Small intestine (tissue), 7 donors: Measurements from ENCODE around the gene ADAMTS16. TPM values are rescaled to one million over a fixed set of nuclear protein-coding genes. Genes with fewer than 3 reads are reported as not detected.

ENCODE experiments used
- DNase-seq, 2 donors: peaks; one replicate each; pipeline versions ENCODE4 v3.0.0 to v3.0.0-alpha.2; 2013
- FAIRE-seq: peaks from 2 replicates; lab custom pipeline; 2012; peaks lifted over from hg19 to GRCh38; lab: Jason Lieb, UNC
- H3K27ac ChIP-seq, 3 donors: one replicate each; pipeline ENCODE4 v1.5.1; 2013; ENCODE audit warnings: low read length in 2 of 3, mild to moderate bottlenecking in 2 of 3, control low read depth in 1 of 3, inconsistent platforms in 1 of 3, low read depth in 1 of 3, moderate library complexity in 1 of 3
- H3K27me3 ChIP-seq, 3 donors: one replicate each; pipeline ENCODE4 v1.6.1; 2013; ENCODE audit warnings: low read length in 3 of 3, inconsistent platforms in 1 of 3; ENCODE audit not compliant: control insufficient read depth in 3 of 3, insufficient read depth in 3 of 3
- H3K36me3 ChIP-seq, 3 donors: one replicate each; pipeline ENCODE4 v1.6.1; 2013; ENCODE audit warnings: low read length in 3 of 3, inconsistent platforms in 1 of 3, low read depth in 1 of 3, mild to moderate bottlenecking in 1 of 3, moderate library complexity in 1 of 3; ENCODE audit not compliant: control insufficient read depth in 3 of 3, insufficient read depth in 2 of 3
- H3K4me1 ChIP-seq, 3 donors: one replicate each; pipeline ENCODE4 v1.6.1; 2013; ENCODE audit warnings: low read length in 2 of 3, inconsistent platforms in 1 of 3, low read depth in 1 of 3, mild to moderate bottlenecking in 1 of 3, moderate library complexity in 1 of 3; ENCODE audit not compliant: control insufficient read depth in 3 of 3, insufficient read depth in 2 of 3
- H3K4me3 ChIP-seq, 3 donors: one replicate each; pipeline ENCODE4 v1.5.1; 2013; ENCODE audit warnings: low read length in 3 of 3, control low read depth in 1 of 3, inconsistent platforms in 1 of 3, low read depth in 1 of 3, mild to moderate bottlenecking in 1 of 3, moderate library complexity in 1 of 3
- H3K9me3 ChIP-seq, 2 donors: one replicate each; pipeline ENCODE4 v1.6.1; 2013; ENCODE audit warnings: low read depth in 1 of 2, low read length in 1 of 2; ENCODE audit not compliant: control insufficient read depth in 2 of 2, insufficient read depth in 1 of 2
- whole genome bisulfite sequencing, 3 donors: extraction: QIAGEN DNeasy Blood & Tissue Kit; methylation state at CpG; one replicate each; pipeline ENCODE4 v1.1.7; 2013; 5-methylcytosine and 5-hydroxymethylcytosine counted together
- polyA plus RNA-seq, 4 donors: library from polyadenylated mRNA; stranded (reverse) in 3 of 4; unstranded in 1 of 4; fragments of 200-250 nt in 3 of 4; fragments of 120-200 nt in 1 of 4; gene quantifications; one replicate each; pipeline versions ENCODE4 v1.2.1 to v1.2.3, GENCODE V29; 2013
- donor health status: healthy with polysubstance abuse.
- donor health status: control.
- donor health status: control.
- donor health status: Bipolar disorder and iron deficiency.
- donor health status: healthy.

ADAMTS16 gene
- polyA plus RNA-seq, 4 donors, result 0.06 to 0.66 TPM; not detected in 2

DNA sequence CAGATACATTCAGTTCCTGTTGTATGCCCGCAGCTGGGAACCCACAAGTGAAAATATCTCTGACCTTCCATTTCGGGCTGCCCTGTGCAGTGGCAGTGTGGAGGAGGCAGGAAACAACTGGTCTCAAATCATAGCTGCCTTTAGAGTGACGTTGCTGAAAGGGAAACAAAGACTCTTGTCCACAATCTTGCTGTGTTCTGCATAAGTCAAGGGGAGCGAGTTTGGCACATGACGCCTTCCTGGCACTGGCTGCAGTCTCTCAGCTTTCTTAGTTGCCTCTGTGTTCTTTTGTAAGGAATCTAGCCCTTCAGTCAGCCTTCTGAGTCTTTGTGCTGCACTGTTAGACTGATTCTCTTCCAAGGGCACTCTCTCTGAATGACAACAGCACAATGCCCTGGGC lies 24.0 kb downstream of the ADAMTS16 start:
- FAIRE-seq, result no peak
- no peaks in the 10 kb centered on the region for H3K27me3 ChIP-seq
- WGBS, 3 donors, result 71 to 79% (median 74%) methylated on average over 5 of the region's 5 CpGs

DNA sequence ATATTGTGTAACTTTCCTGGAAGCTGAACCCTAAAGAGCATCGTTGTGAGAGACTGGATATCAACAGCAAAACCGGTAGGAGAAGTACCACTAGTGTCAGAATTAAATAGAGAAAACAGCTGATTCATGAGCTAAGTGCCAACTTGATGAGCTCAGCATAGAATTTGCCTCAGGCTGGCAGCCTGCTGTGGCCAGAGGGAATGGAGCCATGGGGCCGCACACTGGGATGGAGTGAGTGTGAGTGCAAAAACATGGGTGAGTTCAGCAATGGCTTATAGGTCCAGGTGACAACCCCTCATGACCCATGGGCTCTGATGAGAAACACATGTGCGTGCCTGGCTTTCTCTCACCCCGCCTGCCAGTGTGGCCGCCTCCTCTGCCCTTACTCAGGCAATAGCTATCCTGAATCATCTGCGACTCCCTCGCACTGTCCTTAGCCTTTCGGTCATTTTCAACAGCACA lies 25.4 kb downstream of the ADAMTS16 start:
- H3K9me3 ChIP-seq, result no peaks in the 10 kb centered on the region
- FAIRE-seq (no peak), DNase-seq (no peak)
- H3K27me3 ChIP-seq, result no peaks in the 10 kb centered on the region
- H3K27ac ChIP-seq, result no peak overlapping the region
- no peaks in the 10 kb centered on the region for H3K36me3 ChIP-seq
- no peak overlapping the region for H3K4me3 ChIP-seq
- no peaks in the 10 kb centered on the region for H3K4me1 ChIP-seq
- 80 to 86% (median 85%) methylated on average over 9 of the region's 9 CpGs for WGBS, 3 donors

More for the DNA sequence above, 24.0 kb downstream of the ADAMTS16 start:
- no peak overlapping the region for H3K27ac ChIP-seq
- no peaks in the 10 kb centered on the region for H3K9me3 ChIP-seq
- no peak overlapping the region for H3K4me3 ChIP-seq
- DNase-seq, result no peak
- H3K4me1 ChIP-seq, result no peaks in the 10 kb centered on the region
- no peaks in the 10 kb centered on the region for H3K36me3 ChIP-seq

DNA sequence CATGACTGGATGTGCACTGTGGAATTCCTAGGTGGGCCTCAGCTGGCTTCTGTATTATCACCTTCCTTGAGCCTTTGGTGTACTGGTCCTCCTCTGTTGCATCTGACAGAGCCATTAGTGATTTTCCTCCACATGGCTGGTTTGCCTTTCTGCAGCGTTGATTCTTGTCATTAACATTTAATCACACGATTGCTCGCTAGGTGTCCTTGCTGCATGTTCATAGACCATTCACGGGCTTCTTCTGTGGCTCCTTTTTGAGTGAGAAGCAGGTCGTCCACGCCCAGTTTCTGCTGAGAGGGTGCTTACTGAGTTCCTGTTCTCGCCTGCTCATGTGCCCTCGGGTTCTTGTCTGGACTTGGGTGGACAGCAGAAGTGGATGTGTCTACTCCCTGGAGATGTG lies 29.3 kb downstream of the ADAMTS16 start:
- Histone ChIP-seq H3K4me1 (no peaks in the 10 kb centered on the region), H3K9me3 (no peaks in the 10 kb centered on the region), H3K4me3 (no peak overlapping the region), H3K27me3 (no peaks in the 10 kb centered on the region), H3K27ac (no peak overlapping the region), H3K36me3 (no peaks in the 10 kb centered on the region)
- FAIRE-seq, result no peak
- no peak for DNase-seq
- 84 to 91% (median 85%) methylated on average over 8 of the region's 8 CpGs for WGBS, 3 donors

DNA sequence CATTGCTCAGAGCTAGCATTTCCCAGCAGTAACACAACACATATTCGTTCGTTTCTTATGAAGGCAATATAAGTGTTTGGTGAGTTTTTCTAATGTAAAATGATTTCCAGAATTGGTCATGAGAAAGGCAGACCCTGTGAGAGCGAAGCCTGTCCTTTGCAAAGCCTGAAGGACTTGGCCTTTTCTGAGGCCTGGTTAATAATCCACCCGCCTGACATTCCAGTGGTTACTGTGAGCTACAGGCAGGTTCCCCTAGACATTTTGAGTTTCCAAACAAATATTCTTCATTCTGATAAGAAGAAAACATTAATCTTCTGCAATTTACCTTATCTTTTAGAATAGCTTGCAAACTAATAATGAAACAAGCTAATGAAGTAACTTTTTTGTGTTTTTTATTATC lies 38.0 kb downstream of the ADAMTS16 start:
- H3K27me3 ChIP-seq, result no peaks in the 10 kb centered on the region
- DNase-seq, result no peak

DNA sequence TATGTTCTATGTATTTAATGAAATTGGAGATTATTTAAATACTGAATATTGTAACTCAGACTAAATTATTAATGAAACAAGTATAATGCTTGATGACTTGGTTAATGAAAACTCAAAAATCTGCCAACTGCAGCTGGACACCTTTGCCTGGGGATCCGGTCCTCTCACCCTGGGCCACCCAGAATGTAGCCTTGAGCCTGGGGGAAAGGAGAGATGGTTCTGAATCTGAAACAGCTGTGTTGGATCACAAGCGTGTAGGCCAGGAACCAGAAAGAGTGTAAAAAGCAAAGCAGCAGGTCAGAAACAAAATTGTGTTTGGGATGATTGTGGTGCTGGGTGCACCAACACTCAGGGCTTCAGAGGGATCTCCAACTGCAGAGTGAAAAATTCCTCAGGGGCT lies 38.5 kb downstream of the ADAMTS16 start:
- H3K36me3 ChIP-seq, result no peaks in the 10 kb centered on the region
- H3K27me3 ChIP-seq, result no peaks in the 10 kb centered on the region
- H3K4me1 ChIP-seq, result no peaks in the 10 kb centered on the region
- WGBS, 3 donors, result 43 to 88% (median 63%) methylated on average over 2 of the region's 2 CpGs
- H3K4me3 ChIP-seq, result no peak overlapping the region
- no peak for DNase-seq
- no peak for FAIRE-seq
- no peak overlapping the region for H3K27ac ChIP-seq
- no peaks in the 10 kb centered on the region for H3K9me3 ChIP-seq

More for the DNA sequence above, 38.0 kb downstream of the ADAMTS16 start:
- FAIRE-seq, result no peak
- Histone ChIP-seq H3K27ac (no peak overlapping the region), H3K4me3 (no peak overlapping the region), H3K4me1 (no peaks in the 10 kb centered on the region), H3K9me3 (no peaks in the 10 kb centered on the region), H3K36me3 (no peaks in the 10 kb centered on the region)
- WGBS, 3 donors, result 48 to 57% (median 56%) methylated on average over 4 of the region's 4 CpGs

DNA sequence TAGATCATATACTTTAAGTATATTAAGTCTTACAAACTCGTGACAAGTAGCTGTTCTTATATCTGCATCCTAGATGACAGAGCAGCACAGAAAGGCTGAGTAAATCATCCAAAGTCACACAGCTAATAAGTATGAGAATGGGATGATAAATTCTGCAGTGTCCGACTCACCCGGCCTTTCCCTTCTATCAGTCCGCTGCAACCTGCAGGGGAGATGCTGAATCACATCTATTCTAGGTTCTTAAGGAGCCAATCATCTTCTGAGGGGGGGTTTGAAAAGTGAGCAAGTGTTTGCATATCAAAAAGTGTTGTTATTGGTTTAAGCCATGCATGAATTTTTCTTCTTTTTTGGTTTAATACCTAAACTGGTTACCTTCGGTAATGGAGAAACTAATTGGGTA lies 38.9 kb downstream of the ADAMTS16 start:
- Histone ChIP-seq H3K4me3 (no peak overlapping the region), H3K27me3 (no peaks in the 10 kb centered on the region), H3K9me3 (no peaks in the 10 kb centered on the region), H3K4me1 (no peaks in the 10 kb centered on the region), H3K27ac (no peak overlapping the region), H3K36me3 (no peaks in the 10 kb centered on the region)
- no peak for FAIRE-seq
- DNase-seq, result no peak
- WGBS, 3 donors, result 76 to 88% (median 84%) methylated on average over 5 of the region's 5 CpGs

DNA sequence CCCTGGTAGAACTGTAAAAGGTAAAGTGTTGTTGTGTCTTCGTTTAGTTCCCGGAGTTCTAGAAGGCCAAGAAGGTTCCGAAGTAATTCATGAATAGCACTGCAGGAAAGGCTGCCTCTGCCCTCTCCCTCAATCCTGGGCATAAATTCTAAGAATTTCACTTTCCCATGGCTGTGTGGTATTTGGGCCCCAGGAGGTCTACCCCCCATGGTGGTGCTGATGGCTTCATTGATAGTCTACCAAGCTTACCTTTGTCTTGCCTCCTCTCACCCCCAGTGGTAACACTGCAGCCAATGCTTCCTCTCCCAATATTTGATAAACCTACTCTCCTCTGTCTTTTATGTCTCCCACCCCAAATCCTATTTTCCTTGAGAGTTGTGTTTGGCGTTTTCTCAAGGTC lies 39.5 kb downstream of the ADAMTS16 start:
- WGBS, 3 donors, result 73 to 89% (median 78%) methylated on average over 4 of the region's 4 CpGs
- Histone ChIP-seq H3K4me3 (no peak overlapping the region), H3K27ac (no peak overlapping the region), H3K27me3 (no peaks in the 10 kb centered on the region), H3K9me3 (no peaks in the 10 kb centered on the region), H3K4me1 (no peaks in the 10 kb centered on the region), H3K36me3 (no peaks in the 10 kb centered on the region)
- FAIRE-seq (no peak), DNase-seq (no peak)

DNA sequence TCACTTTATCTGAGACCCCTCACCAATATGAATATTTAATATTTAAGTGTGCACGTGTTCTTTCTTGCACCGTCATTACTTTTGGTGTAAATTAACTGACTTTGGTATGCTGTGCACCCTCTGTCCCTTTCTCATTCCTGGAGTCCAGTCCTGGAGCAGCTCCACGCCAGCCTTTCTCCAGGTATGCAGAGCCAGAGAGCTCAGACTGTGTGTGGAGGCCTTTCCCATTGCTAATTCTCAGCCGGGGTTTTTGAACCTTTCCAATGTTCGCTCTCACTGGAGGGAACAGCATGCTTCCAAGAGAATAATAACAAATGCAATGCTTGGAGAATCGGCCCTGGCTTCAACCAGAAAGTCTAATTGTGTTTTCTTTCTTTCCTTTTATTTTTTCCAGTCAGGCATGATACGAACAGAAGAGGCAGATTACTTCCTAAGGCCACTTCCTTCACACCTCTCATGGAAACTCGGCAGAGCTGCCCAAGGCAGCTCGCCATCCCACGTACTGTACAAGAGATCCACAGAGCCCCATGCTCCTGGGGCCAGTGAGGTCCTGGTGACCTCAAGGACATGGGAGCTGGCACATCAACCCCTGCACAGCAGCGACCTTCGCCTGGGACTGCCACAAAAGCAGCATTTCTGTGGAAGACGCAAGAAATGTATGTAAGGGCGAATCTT lies 41.7 kb downstream of the ADAMTS16 start:
- no peaks in the 10 kb centered on the region for H3K9me3 ChIP-seq
- DNase-seq, result no peak
- H3K27me3 ChIP-seq, result no peaks in the 10 kb centered on the region
- 72 to 80% (median 72%) methylated on average over 14 of the region's 14 CpGs for WGBS, 3 donors
- no peak for FAIRE-seq
- H3K4me3 ChIP-seq, result no peak overlapping the region
- H3K36me3 ChIP-seq, result no peaks in the 10 kb centered on the region
- H3K4me1 ChIP-seq, result no peaks in the 10 kb centered on the region
- no peak overlapping the region for H3K27ac ChIP-seq
